ENCODE results near the gene HIVEP3.

Gene HIVEP3

GRCh38 chr1:41920658-41921057 is 1.9 kb upstream of the HIVEP3 start:
- no peak for DNase-seq

GRCh38 chr1:41919764-41920397 is 1.2 kb upstream of the HIVEP3 start:
- DNase-seq, result peak; percentile 85 to 89

GRCh38 chr1:41919131-41919530 is 409 bp upstream of the HIVEP3 start:
- no peak for DNase-seq

GRCh38 chr1:41917835-41918449 is 780 bp downstream of the HIVEP3 start:
- peak; percentile 64 to 72 for DNase-seq

- no peak for DNase-seq
Measured at GRCh38 chr1:41917076-41917475, 1.6 kb downstream of the HIVEP3 start.

DNA sequence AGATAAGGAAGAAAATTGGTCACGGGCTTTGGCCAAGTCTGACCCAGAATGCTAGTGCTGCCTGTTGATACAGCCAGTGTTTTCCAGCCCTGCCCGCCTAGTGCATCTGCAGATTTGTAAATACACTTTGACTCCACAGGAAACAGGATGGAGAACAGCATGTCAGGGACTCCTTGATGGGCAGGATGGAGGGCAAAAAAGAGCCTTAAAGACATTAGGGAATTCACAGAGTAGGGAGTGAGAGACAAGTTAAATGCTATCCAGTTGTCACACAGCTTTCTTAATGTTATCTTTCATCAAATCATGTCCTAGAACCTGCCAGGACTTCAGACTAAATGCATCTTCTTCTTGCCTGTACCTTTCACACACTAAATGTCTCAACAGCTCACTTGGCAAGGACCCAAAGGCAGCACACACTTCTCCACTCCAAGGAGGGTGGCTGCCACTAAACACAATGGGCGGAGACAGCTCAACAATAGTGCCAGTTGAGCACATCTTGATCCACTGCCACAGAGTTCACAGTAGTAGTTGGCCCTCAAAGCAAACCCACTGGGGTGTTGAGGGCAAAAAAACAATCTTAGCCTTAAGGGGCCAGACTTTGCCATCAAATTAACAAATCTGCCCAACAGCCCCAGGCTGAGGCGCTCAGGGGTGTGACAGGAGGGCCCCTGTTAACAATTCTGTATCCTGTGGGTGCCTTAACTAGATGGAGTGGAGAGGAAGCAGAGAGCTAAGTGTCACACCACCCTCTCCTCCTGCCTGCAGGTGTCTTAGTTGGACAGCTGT is 2.7 kb downstream of the HIVEP3 start:
- DNase-seq, result no peak

GRCh38 chr1:41914516-41914915 is 4.2 kb downstream of the HIVEP3 start:
- no peak for DNase-seq

DNA sequence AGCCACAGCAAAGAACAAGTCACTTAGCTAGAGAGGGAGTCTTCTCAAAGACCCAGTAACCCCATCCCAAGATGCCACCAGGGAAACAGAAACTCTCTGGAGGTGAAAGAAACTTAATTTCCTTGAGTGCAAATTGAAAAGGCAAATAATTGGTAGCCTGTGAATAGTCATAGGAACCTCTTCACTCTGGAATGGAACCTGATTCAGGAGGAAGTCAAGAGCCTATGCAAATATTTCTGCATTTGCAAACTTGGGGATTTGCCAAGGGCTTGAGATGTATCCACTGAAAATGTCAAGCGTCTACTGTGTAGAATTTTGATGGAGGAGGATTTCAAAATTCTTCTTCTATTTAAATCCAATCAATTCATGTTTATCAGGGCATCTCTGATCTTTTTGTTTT is 5.7 kb downstream of the HIVEP3 start:
- no peak for DNase-seq

GRCh38 chr1:41908288-41908895 is 10.3 kb downstream of the HIVEP3 start:
- DNase-seq, result no peak

GRCh38 chr1:41907446-41907845 is 11.3 kb downstream of the HIVEP3 start:
- DNase-seq, result no peak

DNA sequence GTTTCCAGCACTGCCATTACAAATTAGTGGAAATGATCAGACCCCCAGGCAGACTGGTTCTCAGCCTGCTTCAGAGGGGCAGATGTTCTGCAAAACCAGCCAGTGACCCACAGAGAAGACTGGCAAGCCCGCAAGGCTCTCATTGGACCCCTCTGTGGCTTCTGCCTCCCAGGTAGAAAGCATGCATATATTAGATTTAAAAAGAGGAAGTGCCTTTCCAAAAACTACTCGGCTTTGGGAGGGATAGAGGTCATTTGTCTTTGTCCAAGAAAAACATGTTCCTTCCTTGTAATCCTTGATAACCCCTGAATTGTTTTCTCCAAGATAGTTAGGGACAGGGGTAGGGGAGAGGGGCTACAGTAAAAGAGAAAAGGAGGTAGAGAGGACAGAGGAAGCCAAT is 11.8 kb downstream of the HIVEP3 start:
- DNase-seq, result no peak

- no peak for DNase-seq
Measured at GRCh38 chr1:41905093-41905675, 13.5 kb downstream of the HIVEP3 start.

GRCh38 chr1:41902664-41903063 is 16.1 kb downstream of the HIVEP3 start:
- no peak for DNase-seq

GRCh38 chr1:41902159-41902577 is 16.6 kb downstream of the HIVEP3 start:
- DNase-seq, result no peak

- no peak for DNase-seq
Measured at GRCh38 chr1:41901551-41901950, 17.2 kb downstream of the HIVEP3 start.

- DNase-seq, result no peak
Measured at GRCh38 chr1:41900603-41901444, 17.9 kb downstream of the HIVEP3 start.

DNA sequence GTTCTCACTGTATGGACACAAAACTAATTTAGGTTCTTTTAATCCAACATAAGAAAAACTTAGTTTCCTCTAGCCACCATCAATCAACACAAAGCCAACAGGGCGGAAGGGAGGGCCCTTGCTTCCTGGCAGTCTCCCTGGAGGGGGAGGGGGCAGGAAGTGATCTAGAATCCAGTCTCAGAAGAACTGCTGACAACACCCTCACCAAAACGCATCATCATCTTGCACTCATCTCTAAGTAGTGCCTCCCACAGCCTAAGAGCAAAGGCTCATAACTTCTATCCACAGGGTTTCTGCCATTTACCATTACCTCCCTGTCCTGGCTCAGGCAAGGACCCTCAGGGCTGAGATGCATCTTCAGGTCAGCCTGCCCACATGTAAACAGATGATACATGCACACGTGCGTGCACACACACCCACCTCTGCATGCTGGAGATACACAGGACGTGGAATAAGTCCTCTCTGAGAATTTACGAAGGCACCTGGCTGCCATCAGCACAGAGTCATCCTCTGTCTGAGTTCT is 20.5 kb downstream of the HIVEP3 start:
- peak; percentile 67 to 71 for DNase-seq

- no peak for DNase-seq
Measured at GRCh38 chr1:41895552-41895951, 23.2 kb downstream of the HIVEP3 start.

DNA sequence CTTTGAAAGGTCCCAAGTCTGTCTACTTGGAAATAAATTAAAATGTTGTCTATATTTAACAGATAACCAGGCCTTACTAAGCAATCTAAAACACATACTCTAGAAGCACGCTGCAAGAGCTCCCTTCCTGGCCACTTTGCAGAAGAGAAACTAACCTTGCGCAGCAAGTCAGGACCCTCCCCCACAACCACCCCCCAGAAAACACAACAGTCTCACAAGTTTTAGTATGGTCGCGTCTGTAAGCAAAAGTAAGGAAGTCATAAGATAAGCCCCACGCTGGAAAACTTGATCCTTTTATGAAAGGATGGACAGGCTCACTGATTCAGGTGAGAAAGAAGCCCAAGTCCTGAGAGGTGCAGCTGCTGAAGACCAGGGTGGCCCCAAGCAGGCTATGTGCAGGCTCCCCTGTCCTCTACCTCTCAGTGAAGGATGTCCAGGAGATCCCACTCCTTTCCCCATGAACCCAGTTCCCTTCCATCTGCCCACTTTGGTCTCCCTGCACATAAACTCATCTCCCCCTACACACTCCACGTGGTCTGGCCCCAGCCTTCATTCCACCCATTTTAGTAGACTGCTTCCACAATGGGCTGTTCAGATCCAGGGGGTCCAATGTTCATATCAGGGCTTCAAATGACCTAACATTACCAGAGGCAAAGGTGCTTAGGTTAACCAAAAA is 23.8 kb downstream of the HIVEP3 start:
- DNase-seq, result no peak

DNA sequence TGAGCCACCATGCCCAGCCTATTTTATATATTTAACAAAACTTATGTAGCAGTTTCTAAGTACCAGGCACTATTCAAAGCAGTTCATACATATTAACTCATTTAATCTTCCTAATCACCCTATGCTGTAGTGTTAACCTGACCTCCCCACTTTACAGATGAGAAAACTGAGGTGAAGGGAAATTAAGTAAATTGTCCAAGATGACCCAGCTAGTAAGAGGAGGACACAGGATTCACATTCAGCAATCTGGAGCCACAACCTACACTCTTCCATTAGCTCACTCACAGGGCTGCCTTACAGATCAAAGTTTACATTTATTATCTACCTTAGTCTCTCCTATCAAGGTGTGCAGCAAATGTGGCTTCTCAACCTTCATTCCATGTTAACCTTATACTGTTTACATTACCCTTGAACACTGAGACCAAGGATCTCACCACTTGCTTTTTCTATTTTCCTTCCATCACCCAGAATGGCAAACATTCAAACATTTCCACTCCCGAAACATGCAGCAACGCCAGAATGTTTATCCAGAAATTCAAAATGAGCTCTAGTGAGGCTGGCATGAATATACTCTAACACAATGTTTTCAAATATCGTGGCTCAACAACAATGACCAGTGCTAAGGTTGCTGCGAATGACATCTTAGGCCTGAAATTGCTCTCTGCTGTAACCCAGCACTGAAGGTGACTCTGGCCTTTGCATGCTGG is 24.5 kb downstream of the HIVEP3 start:
- no peak for DNase-seq

DNA sequence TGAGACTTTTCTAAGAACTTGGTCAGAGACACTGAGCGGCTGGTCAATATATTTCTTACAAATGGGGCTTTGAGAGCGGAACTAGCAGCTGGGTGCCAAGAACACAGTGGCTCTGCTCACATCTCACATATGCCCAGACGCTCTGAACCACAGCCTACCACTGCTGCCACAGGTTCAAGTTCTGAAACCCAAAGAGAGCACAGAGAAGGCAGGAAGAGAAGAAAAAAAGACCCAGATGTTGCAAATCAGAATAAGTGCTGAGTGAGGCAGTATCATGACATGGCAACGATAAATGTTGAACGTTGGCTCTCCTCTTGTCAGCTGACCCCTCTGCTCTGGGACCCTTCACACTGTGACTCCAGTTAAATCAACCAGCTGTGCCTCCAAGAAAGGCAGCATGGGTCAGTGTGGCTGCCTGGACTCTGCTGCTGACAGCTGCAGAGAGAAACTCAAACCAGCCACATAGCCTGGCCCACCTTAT is 26.4 kb downstream of the HIVEP3 start:
- no peak for DNase-seq
